ENCODE data around the gene IFT52. TPM values are rescaled to one million over a fixed set of nuclear protein-coding genes. Genes with fewer than 3 reads are reported as not detected.

Gene IFT52
- total RNA-seq, 2 donors from 2014 or later: 41.4 to 58.3 TPM

DNA sequence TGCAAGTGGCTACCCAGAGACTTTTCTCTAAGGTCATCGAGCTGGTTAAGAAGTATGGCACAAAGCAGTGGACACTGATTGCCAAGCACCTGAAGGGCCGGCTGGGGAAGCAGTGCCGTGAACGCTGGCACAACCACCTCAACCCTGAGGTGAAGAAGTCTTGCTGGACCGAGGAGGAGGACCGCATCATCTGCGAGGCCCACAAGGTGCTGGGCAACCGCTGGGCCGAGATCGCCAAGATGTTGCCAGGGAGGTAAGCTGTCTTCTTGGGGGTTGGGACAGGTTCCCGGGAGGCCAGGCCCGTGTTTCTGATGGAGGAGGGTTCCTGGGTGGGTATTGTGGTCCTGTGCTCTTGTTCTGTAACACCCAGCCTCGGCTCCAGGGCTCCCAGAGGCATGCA lies 96.1 kb downstream of the IFT52 start:
- no peaks in the 10 kb centered on the region for H3K9me3 Mint-ChIP-seq
- Histone ChIP-seq H3K27ac (ENCODE audit: low read depth, low read length) (no peak overlapping the region), H3K36me3 (ENCODE audit: control insufficient read depth, insufficient read depth, low read length) (peaks cover 45% of the 10 kb centered on the region), H3K4me1 (ENCODE audit: control insufficient read depth, insufficient read depth, low read length) (no peaks in the 10 kb centered on the region), H3K27me3 (ENCODE audit: control insufficient read depth, insufficient read depth, low read length, poor library complexity, severe bottlenecking) (no peaks in the 10 kb centered on the region), H3K9me3 (ENCODE audit: control insufficient read depth, low read length) (no peaks in the 10 kb centered on the region), H3K9ac (ENCODE audit: extremely low read depth, low read length, poor library complexity, severe bottlenecking) (no peak overlapping the region), H3K4me3 (ENCODE audit: low read length) (no peak overlapping the region)
- WGBS, 2 experiments (ENCODE audit: insufficient coverage in 1 of 2, insufficient read length in 1 of 2): 94% methylated on average over 8 to 13 of the region's 13 CpGs
- peaks cover 2% of the 10 kb centered on the region for H3K4me1 Mint-ChIP-seq
- H3K36me3 Mint-ChIP-seq (ENCODE audit: low read depth): peaks cover 45% of the 10 kb centered on the region
- TF ChIP-seq, protein P1, sequence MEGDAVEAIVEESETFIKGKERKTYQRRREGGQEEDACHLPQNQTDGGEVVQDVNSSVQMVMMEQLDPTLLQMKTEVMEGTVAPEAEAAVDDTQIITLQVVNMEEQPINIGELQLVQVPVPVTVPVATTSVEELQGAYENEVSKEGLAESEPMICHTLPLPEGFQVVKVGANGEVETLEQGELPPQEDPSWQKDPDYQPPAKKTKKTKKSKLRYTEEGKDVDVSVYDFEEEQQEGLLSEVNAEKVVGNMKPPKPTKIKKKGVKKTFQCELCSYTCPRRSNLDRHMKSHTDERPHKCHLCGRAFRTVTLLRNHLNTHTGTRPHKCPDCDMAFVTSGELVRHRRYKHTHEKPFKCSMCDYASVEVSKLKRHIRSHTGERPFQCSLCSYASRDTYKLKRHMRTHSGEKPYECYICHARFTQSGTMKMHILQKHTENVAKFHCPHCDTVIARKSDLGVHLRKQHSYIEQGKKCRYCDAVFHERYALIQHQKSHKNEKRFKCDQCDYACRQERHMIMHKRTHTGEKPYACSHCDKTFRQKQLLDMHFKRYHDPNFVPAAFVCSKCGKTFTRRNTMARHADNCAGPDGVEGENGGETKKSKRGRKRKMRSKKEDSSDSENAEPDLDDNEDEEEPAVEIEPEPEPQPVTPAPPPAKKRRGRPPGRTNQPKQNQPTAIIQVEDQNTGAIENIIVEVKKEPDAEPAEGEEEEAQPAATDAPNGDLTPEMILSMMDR (conservative IDR thresholded peaks at IDR 0.05): no peak
- H3K27me3 Mint-ChIP-seq (ENCODE audit: insufficient read depth): no peaks in the 10 kb centered on the region
- no peak overlapping the region for H3K4me3 Mint-ChIP-seq
- DNase-seq: no peak
- H3K27ac Mint-ChIP-seq: peak overlapping the region; percentile 55

DNA sequence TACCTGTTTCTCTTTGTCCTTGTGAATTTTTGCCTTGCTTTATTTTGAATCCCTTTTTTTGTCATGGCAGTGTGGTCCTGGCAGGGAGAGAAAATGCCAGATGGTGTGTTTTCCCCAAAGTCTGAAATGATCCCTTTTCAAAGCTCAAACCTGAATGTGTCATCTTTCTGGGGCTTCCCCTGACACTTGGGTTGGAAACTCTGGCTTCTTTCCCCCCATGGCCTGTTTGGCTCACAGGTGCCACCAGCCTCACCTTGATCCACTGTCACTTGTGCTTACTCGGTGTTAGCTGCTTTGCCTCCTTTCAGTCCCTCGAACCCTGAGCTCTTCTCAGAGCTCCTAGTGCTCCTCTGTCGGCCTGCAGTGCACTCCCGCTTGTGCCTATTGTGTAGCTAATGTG lies 98.4 kb downstream of the IFT52 start:
- H3K9ac ChIP-seq (ENCODE audit: extremely low read depth, low read length, poor library complexity, severe bottlenecking): no peak overlapping the region
- 83 to 100% methylated on average over 2 to 4 of the region's 4 CpGs for WGBS, 2 experiments (ENCODE audit: insufficient coverage in 1 of 2, insufficient read length in 1 of 2)

GRCh38 chr20:43690943-43691598 lies 100.3 kb downstream of the IFT52 start:
- 93 to 97% methylated on average over 6 to 8 of the region's 9 CpGs for WGBS, 2 experiments (ENCODE audit: insufficient coverage in 1 of 2, insufficient read length in 1 of 2)
- Histone ChIP-seq H3K36me3 (ENCODE audit: control insufficient read depth, insufficient read depth, low read length) (peaks cover 39% of the 10 kb centered on the region), H3K4me1 (ENCODE audit: control insufficient read depth, insufficient read depth, low read length) (no peaks in the 10 kb centered on the region), H3K9ac (ENCODE audit: extremely low read depth, low read length, poor library complexity, severe bottlenecking) (no peak overlapping the region), H3K27ac (ENCODE audit: low read depth, low read length) (no peak overlapping the region), H3K27me3 (ENCODE audit: control insufficient read depth, insufficient read depth, low read length, poor library complexity, severe bottlenecking) (no peaks in the 10 kb centered on the region), H3K9me3 (ENCODE audit: control insufficient read depth, low read length) (no peaks in the 10 kb centered on the region), H3K4me3 (ENCODE audit: low read length) (no peak overlapping the region)
- Mint-ChIP-seq H3K27ac (no peak overlapping the region), H3K27me3 (ENCODE audit: insufficient read depth) (no peaks in the 10 kb centered on the region), H3K36me3 (ENCODE audit: low read depth) (peaks cover 52% of the 10 kb centered on the region), H3K4me3 (no peak overlapping the region), H3K9me3 (no peaks in the 10 kb centered on the region), H3K4me1 (peaks cover 2% of the 10 kb centered on the region)
- no peak for DNase-seq
- TF ChIP-seq, protein P1 (conservative IDR thresholded peaks at IDR 0.05): no peak

More for the DNA sequence above, 98.4 kb downstream of the IFT52 start:
- H3K4me1 ChIP-seq (ENCODE audit: control insufficient read depth, insufficient read depth, low read length): no peaks in the 10 kb centered on the region
- H3K27me3 Mint-ChIP-seq (ENCODE audit: insufficient read depth): no peaks in the 10 kb centered on the region
- no peak overlapping the region for H3K27ac ChIP-seq (ENCODE audit: low read depth, low read length)
- peaks cover 2% of the 10 kb centered on the region for H3K4me1 Mint-ChIP-seq
- no peak overlapping the region for H3K4me3 ChIP-seq (ENCODE audit: low read length)
- H3K4me3 Mint-ChIP-seq: no peak overlapping the region
- TF ChIP-seq, protein P1 (conservative IDR thresholded peaks at IDR 0.05): no peak
- no peaks in the 10 kb centered on the region for H3K27me3 ChIP-seq (ENCODE audit: control insufficient read depth, insufficient read depth, low read length, poor library complexity, severe bottlenecking)
- H3K9me3 ChIP-seq (ENCODE audit: control insufficient read depth, low read length): no peaks in the 10 kb centered on the region
- peaks cover 33% of the 10 kb centered on the region for H3K36me3 ChIP-seq (ENCODE audit: control insufficient read depth, insufficient read depth, low read length)
- peak overlapping the region; percentile 27 for H3K27ac Mint-ChIP-seq
- peaks cover 40% of the 10 kb centered on the region for H3K36me3 Mint-ChIP-seq (ENCODE audit: low read depth)
- H3K9me3 Mint-ChIP-seq: no peaks in the 10 kb centered on the region
- no peak for DNase-seq

Measured in endodermal cell (in vitro differentiated cells).